ENCODE measurements around the gene NUP93.

- TF ChIP-seq CTCF (IDR thresholded peaks at IDR 0.05; ENCODE audit: insufficient read depth, low read length, poor library complexity, severe bottlenecking) (no peak), EZH2phosphoT487 (conservative IDR thresholded peaks at IDR 0.05; ENCODE audit: low read length) (no peak)
Observed at GRCh38 chr16:56683424-56684172, 46.3 kb upstream of the NUP93 start.

Measured in SU-DHL-6 (cell line).